AG09319 (cell line): ENCODE data around the gene RPS6KA4.

Experiments
- DNase-seq: peaks from one replicate; pipeline ENCODE4 v3.0.0-alpha.2; 2010; ENCODE audit warnings: low read depth; ENCODE audit errors: extremely low read depth
- CTCF ChIP-seq: IDR thresholded peaks from 2 replicates; pipeline ENCODE4 v1.5.1; 2011; ENCODE audit warnings: low read depth, mild to moderate bottlenecking, inconsistent platforms, low read length, moderate library complexity

Gene RPS6KA4

GRCh38 chr11:64344787-64345186 lies 14.2 kb upstream of the RPS6KA4 start:
- DNase-seq = no peak
- TF ChIP-seq CTCF = no peak

GRCh38 chr11:64347193-64347867 lies 11.6 kb upstream of the RPS6KA4 start:
- TF ChIP-seq CTCF = no peak
- no peak for DNase-seq

GRCh38 chr11:64348383-64349024 lies 10.5 kb upstream of the RPS6KA4 start:
- TF ChIP-seq CTCF = no peak

DNA sequence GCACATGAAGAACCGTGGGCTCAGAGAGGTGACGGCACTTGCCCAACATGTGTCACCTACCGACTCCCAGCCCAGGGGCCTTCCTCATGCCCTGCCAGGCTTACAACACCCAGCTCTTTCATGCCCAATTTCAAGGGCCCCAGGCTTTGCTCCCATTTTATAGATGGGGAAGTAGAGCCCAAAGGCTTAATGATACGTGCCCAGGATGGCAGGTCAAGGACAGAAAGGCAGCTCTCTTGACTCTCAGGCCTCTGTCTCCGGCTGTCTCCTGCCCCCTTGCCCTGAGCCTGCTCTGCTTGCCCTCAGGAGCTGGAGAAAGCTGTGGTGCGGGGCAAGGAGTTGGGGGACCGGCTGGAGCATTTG lies 10.0 kb upstream of the RPS6KA4 start:
- no peak for DNase-seq
- no peak for TF ChIP-seq CTCF

More at GRCh38 chr11:64348383-64349024, 10.5 kb upstream of the RPS6KA4 start:
- no peak for DNase-seq

GRCh38 chr11:64349404-64349803 lies 9.6 kb upstream of the RPS6KA4 start:
- TF ChIP-seq CTCF = no peak
- DNase-seq = no peak

DNA sequence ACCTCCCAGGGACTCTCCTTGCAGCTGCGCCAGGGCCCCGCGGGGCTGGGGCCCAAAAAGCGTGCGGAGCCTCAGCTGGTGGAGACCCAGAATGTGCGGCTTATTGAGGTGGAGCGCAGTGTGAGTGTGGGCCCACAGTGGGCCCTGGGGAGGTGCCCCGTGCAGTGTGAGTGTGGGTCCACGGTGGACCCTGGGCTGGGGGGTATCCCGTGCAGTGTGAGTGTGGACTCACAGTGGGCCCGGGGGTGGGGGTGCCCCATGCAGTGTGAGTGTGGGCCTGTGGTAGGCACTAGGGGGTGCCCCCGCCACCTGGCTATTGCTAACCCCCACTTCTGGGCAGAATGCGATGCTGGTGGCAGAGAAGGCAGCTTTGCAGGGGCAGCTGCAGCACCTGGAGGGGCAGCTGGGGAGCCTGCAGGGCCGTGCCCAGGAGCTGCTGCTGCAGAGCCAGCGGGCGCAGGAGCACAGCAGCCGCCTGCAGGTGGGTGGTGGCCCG lies 7.8 kb upstream of the RPS6KA4 start:
- no peak for TF ChIP-seq CTCF
- DNase-seq = no peak

- no peak for TF ChIP-seq CTCF
- no peak for DNase-seq
Measured at GRCh38 chr11:64352099-64352994, 6.6 kb upstream of the RPS6KA4 start.
